ENCODE results near the gene SEMA3C. TPM values are rescaled to one million over a fixed set of nuclear protein-coding genes. Genes with fewer than 3 reads are reported as not detected.

Gene SEMA3C
- total RNA-seq, 1 donor from 2014 or later = not detected

DNA sequence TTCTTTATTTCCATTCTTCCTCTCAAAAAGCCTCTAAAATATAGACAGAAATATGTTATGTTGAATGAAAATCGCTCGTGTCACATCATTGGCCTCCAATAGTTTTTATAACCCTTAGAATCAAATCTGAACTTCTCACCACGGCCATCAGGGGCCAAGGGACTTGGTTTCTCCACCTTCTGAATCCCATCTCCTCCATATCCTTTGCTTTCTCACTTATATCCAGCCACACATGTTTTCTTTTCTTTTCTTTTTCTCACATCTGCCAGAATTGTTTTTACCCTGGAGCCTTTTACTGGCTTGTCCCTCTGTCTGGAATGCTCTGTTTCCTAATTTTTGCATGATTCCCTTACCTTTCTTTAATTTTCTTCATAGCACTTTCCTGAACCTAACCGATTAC lies 184.8 kb downstream of the SEMA3C start:
- no peaks in the 10 kb centered on the region for H3K27me3 Mint-ChIP-seq (ENCODE audit: insufficient read depth)
- H3K4me1 Mint-ChIP-seq (ENCODE audit: low read depth) = no peaks in the 10 kb centered on the region
- no peaks in the 10 kb centered on the region for H3K36me3 Mint-ChIP-seq (ENCODE audit: low read depth)
- H3K9me3 Mint-ChIP-seq = no peaks in the 10 kb centered on the region
- intact Hi-C loops (cut with micrococcal nuclease) = no loop called here
- no peak overlapping the region for H3K4me3 Mint-ChIP-seq
- no peak for DNase-seq (ENCODE audit: low spot score)
- H3K27ac Mint-ChIP-seq = no peak overlapping the region

DNA sequence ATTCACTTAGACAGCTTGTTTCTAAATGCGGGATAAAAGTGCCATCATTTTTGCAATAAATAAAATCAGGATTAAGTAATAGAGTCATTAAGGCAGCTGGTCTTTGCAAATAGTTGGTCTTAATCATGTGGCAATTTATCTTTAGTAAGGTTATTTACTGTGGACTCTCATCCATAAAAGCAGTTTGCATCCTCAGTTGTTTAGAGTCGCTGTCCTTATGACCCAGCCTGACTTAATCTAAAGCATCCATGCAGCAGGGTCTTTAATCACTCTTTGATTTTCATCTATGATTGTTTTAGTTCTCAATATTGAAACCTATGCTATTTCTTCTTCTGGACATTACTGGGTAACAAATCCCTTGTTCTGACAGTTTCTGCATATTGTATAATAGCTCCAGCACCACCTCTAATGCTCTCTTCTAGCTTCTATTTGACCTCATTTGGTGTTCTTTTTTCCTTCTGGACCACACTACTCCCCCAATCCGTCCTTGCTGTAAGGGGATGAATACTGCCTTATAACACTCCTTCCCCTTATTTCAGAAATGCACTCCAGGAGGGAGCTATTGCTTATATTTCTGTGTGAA lies 185.4 kb downstream of the SEMA3C start:
- DNase-seq (ENCODE audit: low spot score) = no peak
- Mint-ChIP-seq H3K36me3 (ENCODE audit: low read depth) (no peaks in the 10 kb centered on the region), H3K27me3 (ENCODE audit: insufficient read depth) (no peaks in the 10 kb centered on the region), H3K4me1 (ENCODE audit: low read depth) (no peaks in the 10 kb centered on the region), H3K9me3 (no peaks in the 10 kb centered on the region), H3K4me3 (no peak overlapping the region), H3K27ac (no peak overlapping the region)
- intact Hi-C loops (cut with micrococcal nuclease) = no loop called here

DNA sequence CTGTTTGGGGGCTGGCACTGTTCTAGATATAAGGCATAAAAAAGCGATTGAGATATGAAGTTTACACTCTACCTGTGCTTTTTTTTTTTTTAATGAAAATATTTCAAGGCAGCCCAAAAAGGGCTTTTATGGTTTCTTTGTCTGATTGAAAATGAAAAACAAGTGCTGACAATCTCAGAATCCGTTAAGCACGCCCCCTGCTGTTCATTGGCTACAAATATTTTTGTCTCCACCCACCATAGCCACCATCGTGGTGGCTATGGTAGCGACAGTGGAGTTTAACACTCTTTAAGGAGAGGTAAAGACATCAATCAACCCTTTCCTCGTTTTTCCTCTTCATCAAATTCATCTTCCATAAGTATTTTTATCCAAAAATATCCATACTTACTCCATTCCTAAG lies 186.2 kb downstream of the SEMA3C start:
- Mint-ChIP-seq H3K4me3 (no peak overlapping the region), H3K27ac (no peak overlapping the region)

DNA sequence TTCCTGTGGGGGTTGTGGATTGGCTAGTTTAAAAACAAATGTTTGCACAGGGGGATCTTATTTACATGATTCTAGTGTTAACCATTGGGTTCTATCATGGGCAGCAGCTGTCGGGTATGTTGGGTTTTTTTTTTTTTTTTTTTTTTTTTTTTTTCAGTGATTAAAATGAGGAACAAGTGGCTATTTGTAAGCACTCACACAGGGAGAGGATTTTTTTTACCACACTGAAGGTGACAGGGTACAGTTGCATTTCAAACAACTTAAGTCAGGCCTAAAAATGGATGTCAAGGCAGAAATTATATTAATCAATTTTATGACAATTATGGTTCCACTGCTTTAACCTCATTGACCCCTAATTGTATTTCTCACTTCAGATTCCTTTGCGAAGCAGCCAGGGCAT lies 187.6 kb downstream of the SEMA3C start:
- no peak overlapping the region for H3K4me3 Mint-ChIP-seq

More for the DNA sequence above, 186.2 kb downstream of the SEMA3C start:
- Mint-ChIP-seq H3K4me1 (ENCODE audit: low read depth) (no peaks in the 10 kb centered on the region), H3K27me3 (ENCODE audit: insufficient read depth) (no peaks in the 10 kb centered on the region), H3K36me3 (ENCODE audit: low read depth) (no peaks in the 10 kb centered on the region), H3K9me3 (no peaks in the 10 kb centered on the region)
- no peak for DNase-seq (ENCODE audit: low spot score)
- intact Hi-C loops (cut with micrococcal nuclease) = no loop called here

DNA sequence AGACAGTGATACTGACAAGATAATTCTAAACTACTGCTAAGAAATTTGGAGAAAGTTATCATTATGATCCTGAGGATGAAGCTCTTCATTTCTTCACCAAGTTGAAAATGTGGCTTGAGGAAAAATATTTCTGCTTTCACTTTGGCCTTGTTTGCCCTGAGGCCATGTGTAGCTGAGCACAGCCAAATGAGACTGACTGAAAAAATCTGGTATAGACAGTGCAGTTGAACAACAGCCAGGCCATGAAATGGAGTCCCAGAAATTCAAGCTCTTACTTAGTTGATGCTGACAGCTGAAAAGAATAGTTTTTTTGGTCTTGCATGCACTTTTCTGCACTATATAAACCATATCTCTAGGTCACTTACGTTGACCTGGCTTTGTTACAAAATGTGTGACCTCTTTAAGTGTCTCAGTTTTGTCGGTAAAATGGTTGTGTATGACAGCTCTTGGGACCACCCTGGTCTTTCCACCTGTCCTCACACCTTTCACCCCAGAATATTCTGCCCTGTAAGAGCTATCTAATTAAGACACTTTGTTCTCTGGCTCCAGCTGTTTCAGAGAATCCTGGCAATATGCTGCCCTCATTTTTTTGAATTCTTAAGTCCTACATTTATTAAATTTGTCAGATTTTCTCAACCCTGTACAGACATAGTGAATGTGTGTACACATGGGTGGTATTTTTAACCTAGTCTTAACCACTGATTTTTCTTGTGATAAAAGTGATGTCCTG lies 189.1 kb downstream of the SEMA3C start:
- H3K27me3 Mint-ChIP-seq (ENCODE audit: insufficient read depth) = no peaks in the 10 kb centered on the region
- no peaks in the 10 kb centered on the region for H3K9me3 Mint-ChIP-seq
- H3K4me3 Mint-ChIP-seq = no peak overlapping the region
- H3K27ac Mint-ChIP-seq = no peak overlapping the region
- DNase-seq (ENCODE audit: low spot score) = no peak
- no peaks in the 10 kb centered on the region for H3K36me3 Mint-ChIP-seq (ENCODE audit: low read depth)
- intact Hi-C loops (cut with micrococcal nuclease) = no loop called here
- no peaks in the 10 kb centered on the region for H3K4me1 Mint-ChIP-seq (ENCODE audit: low read depth)

More for the DNA sequence above, 187.6 kb downstream of the SEMA3C start:
- no peaks in the 10 kb centered on the region for H3K27me3 Mint-ChIP-seq (ENCODE audit: insufficient read depth)
- no peaks in the 10 kb centered on the region for H3K36me3 Mint-ChIP-seq (ENCODE audit: low read depth)
- no peaks in the 10 kb centered on the region for H3K9me3 Mint-ChIP-seq
- intact Hi-C loops (cut with micrococcal nuclease) = no loop called here
- no peak overlapping the region for H3K27ac Mint-ChIP-seq
- no peak for DNase-seq (ENCODE audit: low spot score)
- H3K4me1 Mint-ChIP-seq (ENCODE audit: low read depth) = no peaks in the 10 kb centered on the region

DNA sequence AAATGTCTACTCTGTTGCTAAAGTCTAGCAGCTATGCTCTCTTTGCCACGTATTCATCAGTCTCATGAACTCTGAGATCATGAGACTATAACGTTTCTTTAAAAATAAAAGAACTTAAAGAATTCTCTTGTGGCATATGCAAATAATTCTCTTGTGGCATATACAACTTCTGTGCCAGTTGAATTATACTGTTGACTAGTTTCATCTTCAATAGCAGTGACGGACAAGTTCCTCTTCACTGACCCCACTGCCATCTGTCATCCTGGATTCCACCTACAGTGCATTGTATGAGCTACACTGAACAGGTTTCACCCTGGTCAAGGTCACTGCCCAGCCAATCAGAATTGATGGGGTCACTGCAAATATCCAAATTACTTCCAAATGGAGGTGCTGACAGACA lies 192.2 kb downstream of the SEMA3C start:
- intact Hi-C loops (cut with micrococcal nuclease) = no loop called here
- DNase-seq (ENCODE audit: low spot score) = no peak
- Mint-ChIP-seq H3K9me3 (no peaks in the 10 kb centered on the region), H3K27me3 (ENCODE audit: insufficient read depth) (no peaks in the 10 kb centered on the region), H3K4me3 (no peak overlapping the region), H3K27ac (no peak overlapping the region), H3K36me3 (ENCODE audit: low read depth) (no peaks in the 10 kb centered on the region), H3K4me1 (ENCODE audit: low read depth) (no peaks in the 10 kb centered on the region)

DNA sequence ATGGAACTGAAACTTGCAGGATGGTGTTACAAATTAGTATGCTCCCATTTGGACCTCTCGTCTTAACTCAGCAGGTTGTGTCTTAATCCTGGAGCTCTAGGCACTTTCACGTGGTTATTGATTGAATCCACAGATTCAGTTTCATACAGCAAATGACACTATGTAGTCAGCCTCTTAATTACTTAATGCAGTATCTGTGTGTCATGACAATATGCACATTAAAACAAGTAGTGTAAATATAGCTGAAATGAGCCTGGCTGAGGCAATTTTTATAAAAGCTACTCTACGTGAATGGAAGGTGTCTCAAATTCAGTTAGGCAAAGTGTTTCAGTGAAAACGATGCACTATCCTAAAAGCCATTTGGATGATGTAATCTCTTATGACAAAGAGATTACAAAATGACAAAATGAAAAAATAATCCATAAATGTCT lies 193.7 kb downstream of the SEMA3C start:
- DNase-seq (ENCODE audit: low spot score) = no peak
- no peak overlapping the region for H3K27ac Mint-ChIP-seq
- no peak overlapping the region for H3K4me3 Mint-ChIP-seq
- no peaks in the 10 kb centered on the region for H3K27me3 Mint-ChIP-seq (ENCODE audit: insufficient read depth)
- intact Hi-C loops (cut with micrococcal nuclease) = no loop called here
- H3K4me1 Mint-ChIP-seq (ENCODE audit: low read depth) = no peaks in the 10 kb centered on the region
- H3K9me3 Mint-ChIP-seq = no peaks in the 10 kb centered on the region
- H3K36me3 Mint-ChIP-seq (ENCODE audit: low read depth) = no peaks in the 10 kb centered on the region

DNA sequence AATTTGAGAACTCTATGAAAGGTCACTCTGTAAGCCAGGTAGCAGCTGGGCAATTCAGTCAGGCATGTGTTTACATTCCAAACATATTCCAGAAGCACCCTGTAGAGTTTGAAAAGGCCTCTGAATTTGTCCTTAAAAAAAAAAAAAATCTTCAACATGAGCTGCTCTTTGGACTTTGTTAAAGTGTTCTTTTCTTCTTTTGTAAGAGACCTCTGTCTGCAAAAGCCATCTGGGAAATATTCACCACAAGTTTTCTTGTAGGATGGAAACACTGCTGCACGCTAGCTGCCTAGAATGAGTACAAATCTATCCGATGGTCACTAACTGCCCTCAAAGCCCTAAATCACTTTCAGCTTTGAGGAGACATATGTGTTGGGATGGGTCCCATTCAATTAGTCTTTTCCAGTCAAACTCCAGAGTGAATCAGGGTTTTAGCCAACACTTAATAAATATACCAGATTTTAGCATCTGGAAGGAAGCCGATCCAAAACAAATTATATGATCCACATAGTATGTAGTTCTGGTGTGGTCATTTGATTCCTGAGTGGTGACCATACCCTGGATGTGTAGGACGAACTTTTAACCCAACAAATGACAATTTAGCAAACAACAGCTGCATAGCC lies 194.5 kb downstream of the SEMA3C start:
- Mint-ChIP-seq H3K27me3 (ENCODE audit: insufficient read depth) (no peaks in the 10 kb centered on the region), H3K9me3 (no peaks in the 10 kb centered on the region), H3K4me1 (ENCODE audit: low read depth) (no peaks in the 10 kb centered on the region), H3K27ac (no peak overlapping the region), H3K4me3 (no peak overlapping the region), H3K36me3 (ENCODE audit: low read depth) (no peaks in the 10 kb centered on the region)
- no peak for DNase-seq (ENCODE audit: low spot score)
- intact Hi-C loops (cut with micrococcal nuclease) = no loop called here

DNA sequence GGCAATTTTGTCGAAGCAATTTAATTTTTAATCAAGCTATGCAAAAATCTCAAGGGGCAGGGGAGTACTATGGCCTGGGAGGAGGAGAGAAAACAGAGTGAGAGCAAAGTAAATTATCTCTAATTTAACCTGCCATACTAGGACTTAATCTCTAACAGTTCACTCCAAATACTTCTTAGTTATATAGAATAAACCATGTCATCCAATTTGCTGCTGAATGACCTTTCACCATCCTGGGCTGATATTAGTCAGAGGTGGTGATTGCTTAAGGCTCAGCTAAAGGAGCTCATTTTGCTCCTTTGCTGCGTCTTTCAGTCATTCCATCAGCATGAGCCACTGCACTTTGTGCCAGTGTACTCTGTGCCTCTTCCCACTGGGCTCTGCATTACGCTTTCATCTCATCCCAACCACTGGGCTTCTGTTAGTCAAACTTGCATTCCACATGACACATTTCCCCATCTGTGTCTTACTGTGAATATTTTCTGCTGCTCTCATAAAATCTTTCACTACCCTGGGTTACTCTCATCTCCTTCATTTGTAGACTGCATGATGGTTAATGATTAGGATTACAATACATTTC lies 196.1 kb downstream of the SEMA3C start:
- Mint-ChIP-seq H3K27ac (no peak overlapping the region), H3K4me1 (ENCODE audit: low read depth) (no peaks in the 10 kb centered on the region)

DNA sequence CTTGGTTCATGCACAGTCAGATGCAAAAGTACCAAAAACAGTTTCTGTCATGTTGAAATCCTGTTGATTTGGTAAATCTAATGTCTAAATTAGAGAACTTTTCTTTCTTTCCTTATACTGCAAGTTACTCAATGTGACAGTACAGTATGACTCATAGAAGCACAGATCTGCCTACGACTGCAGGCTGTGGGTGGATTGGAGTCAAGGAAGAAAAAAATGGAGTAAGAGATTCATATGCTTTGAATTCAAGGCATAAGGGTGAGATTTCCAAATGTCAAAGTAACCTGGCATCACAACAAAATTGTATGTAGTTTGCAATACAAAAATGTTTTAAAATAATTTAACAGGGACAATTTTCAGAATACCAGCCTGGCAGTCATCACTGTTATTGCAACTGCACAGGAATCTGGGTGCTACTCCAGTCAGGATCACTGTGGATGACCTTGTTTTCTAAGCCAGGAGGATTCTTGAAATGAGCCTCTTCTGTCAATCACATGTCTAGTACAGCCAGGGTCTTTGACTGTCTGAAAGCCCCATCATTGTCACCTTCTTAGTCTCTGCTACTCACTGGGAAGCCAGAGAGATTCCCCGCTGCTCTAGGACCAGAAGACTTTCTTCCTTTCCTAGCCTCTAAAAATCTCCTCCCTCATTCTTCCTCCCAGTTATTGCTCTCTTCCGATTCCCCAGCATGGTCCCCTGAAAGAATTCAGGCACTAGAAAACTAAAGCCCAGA lies 196.8 kb downstream of the SEMA3C start:
- no peaks in the 10 kb centered on the region for H3K9me3 Mint-ChIP-seq

More for the DNA sequence above, 196.1 kb downstream of the SEMA3C start:
- H3K9me3 Mint-ChIP-seq = no peaks in the 10 kb centered on the region
- no peak for DNase-seq (ENCODE audit: low spot score)
- no peak overlapping the region for H3K4me3 Mint-ChIP-seq
- no peaks in the 10 kb centered on the region for H3K27me3 Mint-ChIP-seq (ENCODE audit: insufficient read depth)
- H3K36me3 Mint-ChIP-seq (ENCODE audit: low read depth) = no peaks in the 10 kb centered on the region
- intact Hi-C loops (cut with micrococcal nuclease) = no loop called here

DNA sequence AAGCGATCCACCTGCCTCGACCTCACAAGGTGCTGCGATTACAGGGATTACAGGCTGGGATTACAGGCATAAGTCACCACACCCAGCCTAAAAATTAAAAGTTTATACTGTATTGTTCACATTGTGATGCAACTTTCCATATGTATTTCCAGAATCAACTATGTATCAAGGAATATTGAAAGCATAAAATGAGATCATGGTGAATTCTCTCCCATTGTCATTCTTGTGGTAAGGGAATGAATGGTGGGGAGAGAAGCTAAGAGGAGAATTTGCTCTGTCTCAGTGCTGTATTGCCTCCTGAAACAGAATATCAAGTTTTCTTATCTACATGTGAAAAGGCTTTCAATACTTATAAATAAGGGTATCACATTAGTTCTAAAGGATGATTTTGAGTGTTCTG lies 198.7 kb downstream of the SEMA3C start:
- no peaks in the 10 kb centered on the region for H3K36me3 Mint-ChIP-seq (ENCODE audit: low read depth)
- no peaks in the 10 kb centered on the region for H3K9me3 Mint-ChIP-seq
- no peaks in the 10 kb centered on the region for H3K4me1 Mint-ChIP-seq (ENCODE audit: low read depth)
- intact Hi-C loops (cut with micrococcal nuclease) = no loop called here
- no peaks in the 10 kb centered on the region for H3K27me3 Mint-ChIP-seq (ENCODE audit: insufficient read depth)
- no peak overlapping the region for H3K27ac Mint-ChIP-seq
- H3K4me3 Mint-ChIP-seq = no peak overlapping the region
- no peak for DNase-seq (ENCODE audit: low spot score)

More for the DNA sequence above, 196.8 kb downstream of the SEMA3C start:
- intact Hi-C loops (cut with micrococcal nuclease) = no loop called here
- H3K27ac Mint-ChIP-seq = no peak overlapping the region
- no peaks in the 10 kb centered on the region for H3K27me3 Mint-ChIP-seq (ENCODE audit: insufficient read depth)
- no peaks in the 10 kb centered on the region for H3K36me3 Mint-ChIP-seq (ENCODE audit: low read depth)
- no peak for DNase-seq (ENCODE audit: low spot score)
- no peak overlapping the region for H3K4me3 Mint-ChIP-seq
- no peaks in the 10 kb centered on the region for H3K4me1 Mint-ChIP-seq (ENCODE audit: low read depth)

DNA sequence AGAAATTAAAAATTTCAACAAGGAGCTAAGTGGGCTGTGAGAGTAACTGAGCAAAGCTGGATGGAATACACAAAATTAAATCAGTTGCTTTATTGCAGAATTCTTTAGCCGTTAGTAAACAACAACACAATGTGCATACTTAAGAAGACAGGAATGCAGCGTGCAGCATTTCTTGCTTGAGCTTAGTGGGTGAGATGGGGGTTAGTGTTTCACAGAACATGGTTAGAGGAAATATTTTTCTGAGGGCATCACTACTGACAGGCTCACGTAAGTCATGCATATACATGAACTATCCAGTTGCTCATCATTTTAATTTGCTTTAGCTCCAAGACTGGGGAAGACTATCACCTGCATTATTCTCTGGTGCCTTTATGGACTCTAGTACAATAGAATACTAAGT lies 199.6 kb downstream of the SEMA3C start:
- Mint-ChIP-seq H3K36me3 (ENCODE audit: low read depth) (no peaks in the 10 kb centered on the region), H3K4me3 (no peak overlapping the region), H3K4me1 (ENCODE audit: low read depth) (no peaks in the 10 kb centered on the region), H3K9me3 (no peaks in the 10 kb centered on the region), H3K27me3 (ENCODE audit: insufficient read depth) (no peaks in the 10 kb centered on the region), H3K27ac (no peak overlapping the region)
- intact Hi-C loops (cut with micrococcal nuclease) = no loop called here
- no peak for DNase-seq (ENCODE audit: low spot score)

DNA sequence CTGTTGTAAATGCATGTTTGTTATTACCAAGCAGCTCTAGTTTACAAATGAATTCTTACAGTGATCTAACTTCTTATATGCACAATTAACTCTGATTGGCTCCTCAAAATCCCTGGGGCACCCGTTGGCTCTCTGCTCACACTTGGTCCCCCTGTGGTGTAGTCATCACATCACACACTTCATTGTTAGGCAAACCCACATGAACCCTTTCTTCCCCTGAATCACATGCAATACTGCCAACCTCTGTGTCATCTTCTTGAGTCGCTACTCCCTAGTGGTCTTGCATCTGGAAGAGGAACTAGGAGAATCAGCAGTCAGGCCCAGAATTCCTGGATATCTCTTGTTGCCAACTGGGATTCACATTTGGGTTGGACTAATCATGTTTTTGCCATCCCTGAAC lies 207.3 kb downstream of the SEMA3C start:
- Mint-ChIP-seq H3K27me3 (ENCODE audit: insufficient read depth) (no peaks in the 10 kb centered on the region), H3K27ac (no peak overlapping the region), H3K9me3 (peaks cover 3% of the 10 kb centered on the region), H3K36me3 (ENCODE audit: low read depth) (no peaks in the 10 kb centered on the region), H3K4me3 (no peak overlapping the region), H3K4me1 (ENCODE audit: low read depth) (no peaks in the 10 kb centered on the region)
- intact Hi-C loops (cut with micrococcal nuclease) = no loop called here
- DNase-seq (ENCODE audit: low spot score) = no peak

Measured in activated T-helper 1 cell treated with anti-CD3 and anti-CD28 coated beads, Interleukin-12 subunit alpha, Interleukin-12 subunit beta, Interleukin-2, Interleukin-4 antibody, amounts not matched to agents 30 ng/mL and 10 ng/mL and 1 ng/mL, durations not matched to agents 14 hours and 24 hours and 36 hours (primary cell).